Fibroblast of mammary gland (primary cell): Measurements from ENCODE around the gene SNX7.

Experiments
- DNase-seq: peaks from one replicate; pipeline ENCODE4 v3.0.0-alpha.2; 2010; ENCODE audit warnings: low read depth
- H3K4me3 ChIP-seq: 2 replicates; pipeline ENCODE4 v1.5.1; 2011; ENCODE audit warnings: low read depth, mild to moderate bottlenecking, low read length, moderate library complexity; ENCODE audit not compliant: control insufficient read depth
- CTCF ChIP-seq: conservative IDR thresholded peaks from 2 replicates; pipeline ENCODE4 v1.5.1; 2011; ENCODE audit warnings: low read depth, low read length, inconsistent platforms; ENCODE audit not compliant: control insufficient read depth, insufficient read depth

The SNX7 gene

GRCh38 chr1:98783821-98784220 lies 122.3 kb downstream of the SNX7 start:
- DNase-seq, result no peak
- H3K4me3 ChIP-seq, result no peak overlapping the region
- TF ChIP-seq CTCF, result no peak

- no peak overlapping the region for H3K4me3 ChIP-seq
- no peak for DNase-seq
- TF ChIP-seq CTCF, result no peak
Measured at GRCh38 chr1:98791498-98791897, 130.0 kb downstream of the SNX7 start.

GRCh38 chr1:98792123-98792522 lies 130.6 kb downstream of the SNX7 start:
- no peak overlapping the region for H3K4me3 ChIP-seq
- TF ChIP-seq CTCF, result no peak
- DNase-seq, result peak; percentile 2

GRCh38 chr1:98793136-98793535 lies 131.6 kb downstream of the SNX7 start:
- no peak for TF ChIP-seq CTCF
- no peak overlapping the region for H3K4me3 ChIP-seq
- peak; percentile 14 for DNase-seq

GRCh38 chr1:98794196-98794886 lies 132.8 kb downstream of the SNX7 start:
- TF ChIP-seq CTCF, result peak; percentile 90
- peak; percentile 78 for DNase-seq
- no peak overlapping the region for H3K4me3 ChIP-seq

- no peak for DNase-seq
- TF ChIP-seq CTCF, result no peak
- no peak overlapping the region for H3K4me3 ChIP-seq
Measured at GRCh38 chr1:98796049-98796448, 134.5 kb downstream of the SNX7 start.

- DNase-seq, result no peak
- TF ChIP-seq CTCF, result no peak
- H3K4me3 ChIP-seq, result no peak overlapping the region
Measured at GRCh38 chr1:98797506-98797905, 136.0 kb downstream of the SNX7 start.
